NK-92 (cell line): ENCODE data around the gene SMIM33.
"Not testable (repeated sequence)": the region's sequence is repeated elsewhere in the genome, so short reads cannot be mapped to it uniquely, and the experiment has no call there.

Experiments used
- DNase-seq: peaks from one replicate; lab custom pipeline; 2025; ENCODE audit not compliant: unreplicated experiment; lab: John Stamatoyannopoulos, UW

SMIM33 gene

GRCh38 chr5:139470821-139471300, at the start of gene SMIM33:
SMIM33 (plus strand) TSS chr5:139471004; CDS start chr5:139471122, 118 bp downstream.
- no peak for DNase-seq

- DNase-seq, result no peak
These were observed 48.4 kb upstream of the SMIM33 start for GRCh38 chr5:139422307-139422893.

GRCh38 chr5:139425497-139425896, 45.3 kb upstream of the SMIM33 start:
- no peak for DNase-seq

GRCh38 chr5:139426203-139426885, 44.5 kb upstream of the SMIM33 start:
- no peak for DNase-seq

GRCh38 chr5:139430015-139430414, 40.8 kb upstream of the SMIM33 start:
- no peak for DNase-seq

- DNase-seq, result no peak
These were observed 39.1 kb upstream of the SMIM33 start for GRCh38 chr5:139431706-139432105.

- no peak for DNase-seq
These were observed 35.1 kb upstream of the SMIM33 start for GRCh38 chr5:139435676-139436075.

- no peak for DNase-seq
These were observed 32.1 kb upstream of the SMIM33 start for GRCh38 chr5:139438707-139439012.

GRCh38 chr5:139439013-139439903, 31.5 kb upstream of the SMIM33 start, which contains the start of gene DNAJC18:
DNAJC18 (minus strand) TSS chr5:139439525; CDS start chr5:139439445, 80 bp downstream.
- DNase-seq, result peak; percentile 16

- not testable (repeated sequence) for DNase-seq
These were observed 30.4 kb upstream of the SMIM33 start for GRCh38 chr5:139440416-139440815.

- no peak for DNase-seq
These were observed 26.9 kb upstream of the SMIM33 start for GRCh38 chr5:139443831-139444453.

- DNase-seq, result no peak
These were observed 25.3 kb upstream of the SMIM33 start for GRCh38 chr5:139445325-139446170.

GRCh38 chr5:139446956-139447779, 23.6 kb upstream of the SMIM33 start:
- DNase-seq, result no peak

- DNase-seq, result no peak
These were observed 19.6 kb upstream of the SMIM33 start for GRCh38 chr5:139451176-139451575.

- no peak for DNase-seq
These were observed 18.7 kb upstream of the SMIM33 start for GRCh38 chr5:139451878-139452660.

- DNase-seq, result no peak
These were observed 16.9 kb upstream of the SMIM33 start for GRCh38 chr5:139453683-139454567.

GRCh38 chr5:139454568-139455290, 16.1 kb upstream of the SMIM33 start:
- DNase-seq, result no peak
